Coronary artery (tissue), 2 donors: ENCODE results near the gene PADI1.

ENCODE experiments used
- DNase-seq: peaks from one replicate; pipeline ENCODE4 v3.0.0-alpha.2; 2017; ENCODE audit warnings: low spot score
- H3K27ac ChIP-seq, 2 donors: fragments of 200-600 bp; sonication (generic); one replicate each; pipeline ENCODE4 v1.5.1; 2016 to 2019
- H3K4me3 ChIP-seq: fragments of 200-600 bp; sonication (generic); 2 replicates; pipeline ENCODE4 v1.5.1; 2016; ENCODE audit warnings: mild to moderate bottlenecking, moderate library complexity
- TF ChIP-seq, protein P1 (sequence below): fragments of 200-600 bp; sonication (generic); IDR thresholded peaks from one replicate; pipeline ENCODE4 v1.5.1; 2019; ENCODE audit warnings: antibody characterized with exemption

The PADI1 gene

GRCh38 chr1:17183388-17184160 lies 21.4 kb upstream of the PADI1 start:
- Histone ChIP-seq H3K27ac (no peak overlapping the region), H3K4me3 (no peak overlapping the region)
- DNase-seq, result peak; percentile 43
- TF ChIP-seq, protein P1, sequence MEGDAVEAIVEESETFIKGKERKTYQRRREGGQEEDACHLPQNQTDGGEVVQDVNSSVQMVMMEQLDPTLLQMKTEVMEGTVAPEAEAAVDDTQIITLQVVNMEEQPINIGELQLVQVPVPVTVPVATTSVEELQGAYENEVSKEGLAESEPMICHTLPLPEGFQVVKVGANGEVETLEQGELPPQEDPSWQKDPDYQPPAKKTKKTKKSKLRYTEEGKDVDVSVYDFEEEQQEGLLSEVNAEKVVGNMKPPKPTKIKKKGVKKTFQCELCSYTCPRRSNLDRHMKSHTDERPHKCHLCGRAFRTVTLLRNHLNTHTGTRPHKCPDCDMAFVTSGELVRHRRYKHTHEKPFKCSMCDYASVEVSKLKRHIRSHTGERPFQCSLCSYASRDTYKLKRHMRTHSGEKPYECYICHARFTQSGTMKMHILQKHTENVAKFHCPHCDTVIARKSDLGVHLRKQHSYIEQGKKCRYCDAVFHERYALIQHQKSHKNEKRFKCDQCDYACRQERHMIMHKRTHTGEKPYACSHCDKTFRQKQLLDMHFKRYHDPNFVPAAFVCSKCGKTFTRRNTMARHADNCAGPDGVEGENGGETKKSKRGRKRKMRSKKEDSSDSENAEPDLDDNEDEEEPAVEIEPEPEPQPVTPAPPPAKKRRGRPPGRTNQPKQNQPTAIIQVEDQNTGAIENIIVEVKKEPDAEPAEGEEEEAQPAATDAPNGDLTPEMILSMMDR, result no peak

DNA sequence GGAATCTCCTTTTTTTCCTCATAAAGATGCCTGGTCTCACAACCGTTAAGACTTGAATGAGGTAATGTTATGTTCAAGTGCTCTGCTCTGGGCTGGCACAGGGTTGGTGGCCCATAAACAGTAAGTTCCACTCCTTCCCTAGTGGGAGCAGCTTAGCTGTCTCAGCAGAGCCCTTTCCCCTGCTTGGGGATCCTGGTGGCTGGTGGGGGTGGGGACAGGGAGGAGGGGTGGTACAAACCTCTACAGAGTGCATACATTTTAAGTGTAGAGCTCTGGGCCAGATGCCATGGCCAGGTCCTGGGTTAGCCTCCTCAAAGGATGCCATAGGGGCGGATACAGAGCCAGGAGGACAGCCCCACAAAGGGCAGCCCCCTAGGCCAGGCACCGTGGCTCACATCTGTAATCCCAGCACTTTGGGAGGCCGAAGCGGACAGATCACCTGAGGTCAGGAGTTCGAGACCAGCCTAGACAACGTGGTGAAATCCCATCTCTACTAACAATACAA lies 20.7 kb upstream of the PADI1 start:
- DNase-seq, result peak; percentile 22
- TF ChIP-seq, protein P1, result no peak
- no peak overlapping the region for H3K4me3 ChIP-seq
- no peak overlapping the region for H3K27ac ChIP-seq

GRCh38 chr1:17184822-17185484 lies 20.0 kb upstream of the PADI1 start:
- TF ChIP-seq, protein P1, result no peak
- no peak overlapping the region for H3K27ac ChIP-seq
- peak; percentile 65 for DNase-seq
- no peak overlapping the region for H3K4me3 ChIP-seq

- no peak overlapping the region for H3K4me3 ChIP-seq
- DNase-seq, result no peak
- H3K27ac ChIP-seq, result no peak overlapping the region
- TF ChIP-seq, protein P1, result no peak
These were observed 19.5 kb upstream of the PADI1 start for GRCh38 chr1:17185485-17185860.

DNA sequence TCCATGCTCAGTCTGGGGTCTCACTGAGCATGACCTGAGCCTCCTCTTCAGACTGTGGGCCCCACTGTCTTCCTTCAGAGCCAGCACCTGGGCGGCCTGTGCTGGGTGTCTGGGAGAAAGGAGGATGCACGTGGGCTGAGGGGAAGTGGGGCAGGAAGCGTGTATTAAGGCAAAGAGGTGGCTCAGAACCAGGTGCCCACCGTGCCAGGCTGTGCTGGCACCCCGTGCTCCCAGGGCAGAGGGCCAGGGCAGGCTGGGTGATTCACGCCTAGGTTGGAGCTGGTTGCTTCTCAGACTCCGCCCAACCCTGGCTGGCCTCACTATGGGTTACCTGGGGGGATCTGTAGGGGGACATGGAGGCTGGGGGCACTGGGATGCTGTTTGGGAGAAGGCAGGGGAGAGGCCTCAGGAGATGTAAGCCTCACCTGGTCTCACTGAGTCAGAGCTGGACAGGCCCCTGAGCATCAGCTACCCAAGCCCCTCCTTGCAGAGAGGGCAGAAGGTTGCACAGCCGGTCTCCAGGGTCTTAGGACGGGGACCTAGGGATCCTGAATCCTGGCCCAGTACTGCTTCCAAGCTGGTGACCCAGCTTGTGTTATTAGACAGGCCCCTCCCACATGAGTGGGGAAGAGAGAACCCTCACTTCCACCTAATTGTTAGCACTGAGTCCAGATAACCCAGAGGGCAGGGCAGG lies 18.6 kb upstream of the PADI1 start:
- H3K27ac ChIP-seq, result no peak overlapping the region
- TF ChIP-seq, protein P1, result no peak
- peak; percentile 41 for DNase-seq
- H3K4me3 ChIP-seq, result no peak overlapping the region

DNA sequence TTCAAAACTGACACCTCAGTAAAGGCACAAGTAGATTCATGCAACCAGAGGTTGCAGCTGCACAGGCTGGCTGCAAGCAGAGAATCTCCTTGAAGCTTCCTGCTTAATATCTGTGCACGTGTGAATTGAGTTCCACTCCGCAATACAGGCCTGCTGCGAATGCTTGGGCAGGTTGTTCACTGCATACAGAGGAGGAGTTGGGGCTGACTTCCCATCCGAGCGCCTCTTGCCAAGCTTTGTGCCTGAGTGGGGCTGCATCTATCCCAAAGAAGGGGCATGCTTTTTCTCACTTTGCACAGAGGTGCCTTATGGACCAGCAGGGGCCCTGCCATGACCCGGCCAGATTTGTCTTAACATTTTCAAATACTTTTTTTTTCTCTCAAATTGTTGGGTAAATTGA lies 17.9 kb upstream of the PADI1 start:
- Histone ChIP-seq H3K27ac (no peak overlapping the region), H3K4me3 (no peak overlapping the region)
- DNase-seq, result peak; percentile 49
- TF ChIP-seq, protein P1, result no peak
